GM21529 (cell line): ENCODE measurements around the gene TRPC4AP.

ENCODE experiments used
- ATAC-seq: cut with Tn5 transposase; IDR thresholded peaks from one replicate; pipeline ENCODE4 v1.9.1; 2021; ENCODE audit not compliant: unreplicated experiment

Gene TRPC4AP

GRCh38 chr20:35017099-35017835, 75.3 kb downstream of the TRPC4AP start:
- ATAC-seq = no peak

DNA sequence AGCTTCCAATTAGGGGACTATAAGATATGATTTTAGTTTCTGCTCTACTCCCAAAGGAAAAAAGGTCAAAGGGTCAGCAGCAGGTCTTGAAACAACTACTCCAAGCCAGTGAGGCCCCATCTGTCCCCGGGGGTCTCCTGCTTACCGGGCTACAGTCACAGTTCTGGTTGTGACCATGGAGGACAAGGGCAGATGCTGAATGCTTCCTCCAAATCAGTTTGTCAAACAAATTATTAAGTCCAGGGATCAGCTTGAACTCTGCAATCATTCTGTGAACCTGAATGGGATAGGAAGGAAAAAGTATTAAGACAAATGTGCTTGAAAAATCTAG, 76.8 kb downstream of the TRPC4AP start:
- no peak for ATAC-seq

- ATAC-seq = no peak
Observed at GRCh38 chr20:35014537-35014936, 78.1 kb downstream of the TRPC4AP start.

DNA sequence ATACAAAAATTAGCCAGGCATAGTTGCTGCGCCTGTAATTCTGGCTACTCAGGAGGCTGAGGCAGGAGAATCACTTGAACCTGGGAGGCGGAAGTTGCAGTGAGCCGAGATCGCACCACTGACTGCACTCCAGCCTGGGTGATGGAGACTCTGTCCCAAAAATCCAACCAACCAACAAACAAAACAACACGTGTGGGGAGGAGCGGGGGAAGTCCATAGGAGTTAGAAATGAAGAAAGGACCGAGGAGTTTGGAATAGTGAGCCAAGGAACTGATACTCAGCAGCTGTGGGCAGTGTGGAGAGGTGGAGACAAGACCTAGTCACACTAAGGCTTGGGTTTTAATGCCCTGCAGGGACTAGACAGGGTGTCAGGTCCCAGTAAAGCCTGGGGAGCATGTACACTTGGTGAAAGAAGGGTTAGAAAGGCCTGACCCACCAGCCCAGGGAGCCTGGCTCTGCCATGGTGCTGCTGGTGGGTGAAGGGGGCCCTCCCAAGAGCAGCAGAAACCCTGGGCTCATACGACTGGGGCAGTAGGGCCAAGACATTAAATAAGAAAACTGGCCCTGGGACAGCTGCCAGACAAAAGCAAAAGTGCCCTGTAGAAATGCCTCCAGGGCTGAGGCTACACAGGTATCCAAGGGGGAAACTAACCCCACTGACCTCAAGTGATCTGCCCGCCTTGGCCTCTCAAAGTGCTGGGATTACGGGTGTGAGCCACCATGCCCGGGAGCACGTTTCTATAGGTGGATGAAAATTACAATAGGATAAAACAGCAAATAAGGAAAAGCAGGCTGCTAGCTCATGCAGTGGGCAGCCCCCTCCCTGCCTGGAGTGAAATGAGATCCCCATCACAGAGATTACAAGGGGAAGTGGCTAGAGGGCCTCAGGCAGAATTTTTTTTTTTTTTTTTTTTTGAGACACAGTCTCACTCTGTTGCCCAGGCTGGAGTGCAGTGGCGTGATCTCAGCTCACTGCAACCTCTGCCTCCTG, 78.9 kb downstream of the TRPC4AP start:
- no peak for ATAC-seq

GRCh38 chr20:35012227-35013069, 80.2 kb downstream of the TRPC4AP start:
- ATAC-seq = no peak

GRCh38 chr20:35011589-35012226, 80.9 kb downstream of the TRPC4AP start:
- ATAC-seq = no peak

DNA sequence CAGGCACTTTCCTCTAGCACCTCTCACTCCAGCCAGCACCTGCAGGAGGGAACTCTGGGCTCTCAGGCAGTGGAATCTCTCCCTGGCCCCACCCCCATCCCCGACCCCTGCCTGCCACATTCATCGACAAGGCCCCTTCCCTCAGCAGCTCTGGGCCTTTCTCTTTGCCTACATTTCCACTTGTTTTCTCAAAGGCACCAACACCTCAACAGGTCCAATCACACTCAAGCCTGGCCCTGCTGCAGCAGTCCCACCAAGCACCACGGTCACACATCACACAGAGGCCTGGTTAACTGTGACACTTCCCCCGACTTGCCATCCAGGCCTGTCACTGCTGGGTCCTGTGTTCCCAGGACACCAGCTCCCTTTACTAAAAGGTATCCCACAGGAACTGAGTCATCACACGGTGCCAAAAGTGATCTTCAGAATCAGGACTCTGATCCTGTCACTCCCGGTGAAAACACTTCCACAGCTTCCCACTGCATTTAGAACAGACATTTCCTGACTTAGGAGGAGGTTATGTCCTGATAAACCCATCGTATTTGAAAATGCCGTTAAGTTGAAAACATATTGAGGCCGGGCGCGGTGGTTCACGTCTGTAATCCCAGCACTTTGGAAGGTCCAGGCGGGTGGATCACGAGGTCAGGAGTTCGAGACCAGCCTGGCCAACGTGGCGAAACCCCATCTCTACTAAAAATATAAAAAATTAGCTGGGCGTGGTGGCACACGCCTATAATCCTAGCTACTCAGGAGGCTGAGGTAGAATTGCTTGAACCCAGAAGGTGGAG, 82.0 kb downstream of the TRPC4AP start:
- ATAC-seq = no peak

DNA sequence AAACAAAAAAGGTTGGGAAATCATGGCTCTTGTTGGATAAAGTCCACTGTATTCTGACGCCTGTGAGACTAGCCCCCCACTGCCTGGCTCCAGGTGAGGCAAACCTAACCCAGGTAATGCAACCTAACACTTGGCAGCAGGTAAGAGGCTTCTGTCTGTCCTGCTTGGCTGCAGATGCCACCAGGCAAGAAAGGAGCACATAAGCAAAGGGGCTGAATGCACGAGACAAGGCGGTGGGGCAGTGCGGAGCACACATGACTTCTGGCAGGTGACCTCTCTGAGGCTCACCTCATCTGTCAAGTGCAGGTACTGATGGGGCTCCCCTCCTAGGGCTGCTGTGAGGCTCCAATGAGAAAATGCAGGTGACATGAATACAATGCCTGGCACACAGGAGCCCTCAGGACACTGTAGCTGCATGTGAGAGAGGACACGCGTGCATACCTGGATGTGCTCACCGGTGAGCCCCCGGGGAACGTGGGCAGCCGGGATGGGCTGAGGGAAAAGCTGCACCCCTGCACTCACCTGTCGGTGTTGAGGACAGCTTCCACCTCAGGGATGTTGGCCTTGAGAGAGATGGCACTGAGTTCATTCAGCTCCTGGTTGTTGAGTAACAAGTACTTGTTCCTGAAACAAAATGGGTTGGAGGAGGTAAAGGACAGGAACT, 82.8 kb downstream of the TRPC4AP start:
- no peak for ATAC-seq

DNA sequence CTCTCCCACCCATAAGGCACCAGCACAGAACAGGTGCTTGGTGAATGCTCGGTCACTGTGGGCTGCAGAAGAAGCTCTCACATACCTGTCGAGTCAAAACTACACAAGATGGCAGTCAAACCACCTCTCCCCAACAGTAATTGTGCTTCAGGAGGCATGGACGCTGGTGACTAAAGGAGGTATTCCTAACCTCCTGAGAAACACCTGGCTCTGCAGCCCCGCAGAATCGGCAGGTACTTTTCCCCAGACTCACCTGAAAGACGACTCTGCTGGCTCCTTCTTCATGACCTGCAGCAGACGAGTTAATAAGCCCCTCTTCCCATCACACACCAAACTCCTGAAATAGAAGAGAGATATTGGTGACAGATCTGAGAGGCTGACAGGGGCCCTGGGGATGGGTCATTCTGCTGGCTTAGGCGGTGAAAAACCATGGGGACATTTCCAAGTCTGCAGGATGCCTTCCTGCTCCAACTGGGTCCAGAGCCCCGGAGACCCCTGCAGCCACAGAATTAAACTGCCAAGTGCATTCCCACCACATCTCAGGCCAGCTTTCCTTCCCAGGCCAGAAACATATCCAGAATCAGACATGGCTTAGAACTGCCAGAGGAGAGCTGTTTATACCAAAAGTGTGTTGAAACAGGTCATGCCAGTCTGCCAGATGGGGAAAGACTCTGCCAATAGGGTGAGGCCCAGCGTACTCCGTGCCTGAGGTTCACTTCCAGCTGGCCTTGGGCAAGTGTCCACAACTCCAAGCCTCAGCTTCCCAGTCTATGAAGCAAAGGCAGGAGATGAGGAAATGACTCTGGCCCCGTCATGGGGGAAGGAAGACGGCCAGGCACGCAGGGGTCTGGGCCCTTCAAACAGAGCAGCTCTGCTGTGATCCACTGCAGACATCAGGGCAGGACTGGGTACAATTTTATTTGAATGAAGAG, 83.9 kb downstream of the TRPC4AP start:
- no peak for ATAC-seq

GRCh38 chr20:35007891-35008290, 84.7 kb downstream of the TRPC4AP start:
- ATAC-seq = no peak

DNA sequence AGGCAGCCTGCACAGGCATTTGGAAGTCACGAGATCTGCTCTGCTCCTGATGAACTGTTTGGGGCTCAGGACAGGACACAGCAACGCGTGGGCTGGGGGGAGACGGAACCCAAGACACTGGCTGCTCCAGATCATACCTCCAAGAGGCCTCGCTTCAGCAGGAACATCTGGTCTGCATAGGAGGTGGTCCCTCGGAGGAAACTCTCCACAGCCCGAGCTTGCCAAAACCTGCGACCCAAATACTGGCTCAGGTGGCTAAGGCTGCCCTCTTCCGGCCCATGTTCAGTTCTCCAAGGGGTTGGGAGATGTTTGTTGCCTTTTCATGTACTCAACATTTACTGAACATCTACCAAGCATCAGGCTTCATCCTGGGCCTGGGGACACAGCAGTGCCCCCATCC, 85.2 kb downstream of the TRPC4AP start:
- ATAC-seq = no peak

DNA sequence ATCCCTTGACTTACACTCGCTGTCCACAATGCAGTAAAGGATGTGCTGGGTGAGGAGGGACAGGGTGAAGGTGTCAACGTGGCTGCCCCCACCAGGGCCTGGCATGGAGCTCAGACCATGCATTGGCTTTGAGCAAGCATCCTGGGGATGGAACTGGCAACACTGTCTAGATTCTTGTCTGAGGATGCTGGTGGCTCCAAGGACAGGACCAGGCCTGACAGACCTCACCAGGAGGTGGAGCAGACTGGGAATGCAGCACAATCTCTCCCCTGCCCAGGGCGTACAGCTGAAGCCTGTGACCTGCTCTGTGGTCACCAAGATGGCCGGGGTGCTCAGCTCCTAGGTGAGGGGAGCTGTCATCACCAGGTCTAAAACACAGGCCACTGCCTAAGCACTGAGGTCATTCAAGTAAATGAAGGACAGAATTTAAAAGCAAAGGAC, 86.1 kb downstream of the TRPC4AP start:
- no peak for ATAC-seq

DNA sequence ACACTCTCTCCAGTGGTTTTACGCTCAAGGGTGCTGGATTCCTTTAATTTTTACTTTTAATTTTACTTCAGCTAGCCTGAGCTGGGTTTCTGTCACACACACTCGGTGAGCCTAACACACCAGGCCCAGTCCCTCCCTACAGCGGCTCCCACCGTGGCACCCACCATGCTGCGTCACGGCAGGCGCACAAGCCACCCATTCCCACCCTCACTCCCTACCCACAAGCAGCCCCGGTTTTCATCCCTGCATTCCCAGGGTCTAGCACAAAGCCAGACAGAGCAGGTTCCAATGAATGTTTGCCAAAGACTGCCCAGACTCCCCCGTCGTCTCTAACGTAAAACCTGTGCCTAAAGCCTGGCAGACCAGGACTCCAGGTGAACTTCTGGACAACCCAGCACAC, 86.6 kb downstream of the TRPC4AP start:
- no peak for ATAC-seq

- no peak for ATAC-seq
Observed at GRCh38 chr20:35005463-35005961, 87.1 kb downstream of the TRPC4AP start.

GRCh38 chr20:35004749-35005462, 87.7 kb downstream of the TRPC4AP start:
- ATAC-seq = no peak

- ATAC-seq = no peak
Observed at GRCh38 chr20:35004051-35004725, 88.4 kb downstream of the TRPC4AP start.
